Smooth muscle cell (in vitro differentiated cells): ENCODE data around the gene ISY1. TPM values are rescaled to one million over a fixed set of nuclear protein-coding genes. Genes with fewer than 3 reads are reported as not detected.
"Not testable (repeated sequence)": the region's sequence is repeated elsewhere in the genome, so short reads cannot be mapped to it uniquely, and the experiment has no call there.

Experiments used
- DNase-seq: peaks from one replicate; lab custom pipeline; 2025; ENCODE audit not compliant: unreplicated experiment; lab: John Stamatoyannopoulos, UW
- H2AFZ ChIP-seq: fragments of 200-600 bp; sonication (generic); 2 replicates; pipeline ENCODE4 v1.6.0; 2016; ENCODE audit warnings: antibody characterized with exemption, low read depth, mild to moderate bottlenecking
- H3F3A ChIP-seq: fragments of 200-600 bp; sonication (generic); 2 replicates; pipeline ENCODE4 v1.6.0; 2017; ENCODE audit warnings: antibody characterized with exemption, low read depth
- H3K27ac ChIP-seq: fragments of 200-600 bp; sonication (generic); 2 replicates; pipeline ENCODE4 v1.5.1; 2016; ENCODE audit warnings: low read depth, mild to moderate bottlenecking
- H3K27me3 ChIP-seq: fragments of 200-600 bp; sonication (generic); 2 replicates; pipeline ENCODE4 v1.6.1; 2016; ENCODE audit warnings: low read depth, mild to moderate bottlenecking
- H3K36me3 ChIP-seq: fragments of 200-600 bp; sonication (generic); 2 replicates; pipeline ENCODE4 v1.5.1; 2016; ENCODE audit warnings: low read depth
- H3K4me1 ChIP-seq: fragments of 200-600 bp; sonication (generic); 2 replicates; pipeline ENCODE4 v1.5.1; 2016; ENCODE audit warnings: low read depth
- H3K4me2 ChIP-seq: fragments of 200-600 bp; sonication (generic); 2 replicates; pipeline ENCODE4 v1.6.0; 2016; ENCODE audit warnings: mild to moderate bottlenecking
- H3K4me3 ChIP-seq: fragments of 200-600 bp; sonication (generic); 2 replicates; pipeline ENCODE4 v1.5.1; 2016; ENCODE audit warnings: mild to moderate bottlenecking
- H3K79me2 ChIP-seq: fragments of 200-600 bp; sonication (generic); 2 replicates; pipeline ENCODE4 v1.6.0; 2016; ENCODE audit warnings: low read depth, mild to moderate bottlenecking
- H3K9ac ChIP-seq: fragments of 200-600 bp; sonication (generic); 2 replicates; pipeline ENCODE4 v1.6.0; 2016; ENCODE audit warnings: low read depth
- H3K9me3 ChIP-seq: fragments of 200-600 bp; sonication (generic); replicated peaks from 2 replicates; pipeline ENCODE4 v1.5.1; 2016; ENCODE audit warnings: low read depth
- H4K20me1 ChIP-seq: fragments of 200-600 bp; sonication (generic); 2 replicates; pipeline ENCODE4 v1.6.0; 2016; ENCODE audit warnings: low read depth
- CTCF ChIP-seq: fragments of 200-600 bp; sonication (generic); IDR thresholded peaks from 2 replicates; pipeline ENCODE4 v1.5.1; 2017; ENCODE audit warnings: borderline replicate concordance, mild to moderate bottlenecking, antibody characterized with exemption; ENCODE audit not compliant: insufficient read depth, poor library complexity, severe bottlenecking
- WGBS: methylation state at CpG from one replicate; pipeline ENCODE4 v1.1.7; 2016; ENCODE audit warnings: low lambda C conversion rate; 5-methylcytosine and 5-hydroxymethylcytosine counted together
- polyA plus RNA-seq: library from polyadenylated mRNA; unstranded; fragments of >200 nt; fragmentation: Nextera tagmentation; extraction: Ambion mirVana; gene quantifications from 2 replicates; pipeline ENCODE4 v1.2.1, GENCODE V29; 2016
- total RNA-seq: library from RNA; depleted of rRNA; stranded (reverse); fragments of >200 nt; gene quantifications from 2 replicates; pipeline ENCODE4 v1.2.3, GENCODE V29; 2014

The ISY1 gene
- total and polyA plus RNA-seq, 2 experiments from 2014 or later: 10.2 to 47.3 TPM

GRCh38 chr3:129112308-129113052, 48.4 kb downstream of the ISY1 start:
- Histone ChIP-seq H3K27ac (no peak overlapping the region), H3K4me3 (no peak overlapping the region), H3K9me3 (no peaks in the 10 kb centered on the region), H3K9ac (no peak overlapping the region), H3K79me2 (peaks cover 71% of the 10 kb centered on the region), H3F3A (peaks cover 5% of the 10 kb centered on the region), H3K36me3 (no peaks in the 10 kb centered on the region), H4K20me1 (peaks cover 98% of the 10 kb centered on the region), H3K27me3 (no peaks in the 10 kb centered on the region), H3K4me2 (no peak overlapping the region), H2AFZ (no peak overlapping the region), H3K4me1 (peaks cover 4% of the 10 kb centered on the region)
- DNase-seq: no peak
- no peak for TF ChIP-seq CTCF
- 73% methylated on average over 3 of the region's 3 CpGs for WGBS

GRCh38 chr3:129111076-129111780, 49.6 kb downstream of the ISY1 start:
- H3K9ac ChIP-seq, H3K27ac ChIP-seq, DNase-seq, H3K4me2 ChIP-seq, H3K27me3 ChIP-seq, H3K4me1 ChIP-seq, H3K36me3 ChIP-seq, H3F3A ChIP-seq, H3K4me3 ChIP-seq, H2AFZ ChIP-seq, H3K9me3 ChIP-seq: not testable (repeated sequence)
- 98% methylated on average over 10 of the region's 10 CpGs for WGBS
- Histone ChIP-seq H4K20me1 (peaks cover 98% of the 10 kb centered on the region), H3K79me2 (peaks cover 61% of the 10 kb centered on the region)

GRCh38 chr3:129107793-129108192, 53.1 kb downstream of the ISY1 start:
- TF ChIP-seq CTCF: no peak

GRCh38 chr3:129106866-129107565, 53.8 kb downstream of the ISY1 start:
- Histone ChIP-seq H3K4me3 (no peak overlapping the region), H3K9me3 (no peaks in the 10 kb centered on the region), H3K9ac (no peak overlapping the region), H4K20me1 (peaks cover 97% of the 10 kb centered on the region), H3K4me2 (no peak overlapping the region), H2AFZ (no peak overlapping the region), H3K79me2 (peaks cover 44% of the 10 kb centered on the region), H3K4me1 (no peaks in the 10 kb centered on the region), H3K27ac (no peak overlapping the region), H3F3A (no peaks in the 10 kb centered on the region), H3K36me3 (no peaks in the 10 kb centered on the region), H3K27me3 (no peaks in the 10 kb centered on the region)
- no peak for TF ChIP-seq CTCF
- DNase-seq: no peak
- 95% methylated on average over 19 of the region's 19 CpGs for WGBS

More at GRCh38 chr3:129107793-129108192, 53.1 kb downstream of the ISY1 start:
- Histone ChIP-seq H3K79me2 (peaks cover 52% of the 10 kb centered on the region), H3K4me3 (no peak overlapping the region), H2AFZ (no peak overlapping the region), H3K27me3 (no peaks in the 10 kb centered on the region), H3K9me3 (no peaks in the 10 kb centered on the region), H3K9ac (no peak overlapping the region), H3K4me2 (no peak overlapping the region), H3F3A (no peaks in the 10 kb centered on the region), H3K27ac (no peak overlapping the region), H3K36me3 (no peaks in the 10 kb centered on the region), H3K4me1 (no peaks in the 10 kb centered on the region), H4K20me1 (peaks cover 99% of the 10 kb centered on the region)
- WGBS: 90% methylated on average over 8 of the region's 8 CpGs
- DNase-seq: no peak
